DMS53 treated with DMSO at 0.1 percent for 48 hours (cell line): ENCODE data around the gene SRI.
A peak's percentile ranks its signal among the peaks of the same experiment; 100 is the strongest.
"Not testable (repeated sequence)": the region's sequence is repeated elsewhere in the genome, so short reads cannot be mapped to it uniquely, and the experiment has no call there.

Experiments used
- DNase-seq: peaks from one replicate; lab custom pipeline; 2025; ENCODE audit not compliant: unreplicated experiment; lab: John Stamatoyannopoulos, UW

SRI gene

DNA sequence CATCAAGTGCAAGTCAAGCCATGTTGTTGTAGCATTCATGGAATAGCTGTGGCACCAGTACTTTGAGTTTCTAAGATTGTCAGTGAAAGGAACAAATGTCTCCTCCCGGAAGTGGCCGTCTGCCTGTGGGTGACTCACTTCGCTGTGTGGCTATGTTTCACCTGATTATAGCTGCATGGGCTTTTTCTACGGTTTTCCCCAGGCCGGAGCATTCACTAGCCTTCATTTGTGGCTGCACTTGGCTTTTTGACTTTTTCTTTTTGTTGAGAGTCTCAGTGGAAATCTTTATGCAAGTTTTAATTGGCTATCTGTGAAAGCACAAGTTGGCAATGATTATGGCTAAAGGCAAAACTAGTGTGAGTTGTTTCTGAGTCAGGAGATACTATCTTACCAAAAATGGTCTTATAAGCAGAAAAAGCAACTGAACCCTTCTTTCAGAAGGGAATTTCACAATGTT lies 35.0 kb downstream of the SRI start:
- DNase-seq = no peak

DNA sequence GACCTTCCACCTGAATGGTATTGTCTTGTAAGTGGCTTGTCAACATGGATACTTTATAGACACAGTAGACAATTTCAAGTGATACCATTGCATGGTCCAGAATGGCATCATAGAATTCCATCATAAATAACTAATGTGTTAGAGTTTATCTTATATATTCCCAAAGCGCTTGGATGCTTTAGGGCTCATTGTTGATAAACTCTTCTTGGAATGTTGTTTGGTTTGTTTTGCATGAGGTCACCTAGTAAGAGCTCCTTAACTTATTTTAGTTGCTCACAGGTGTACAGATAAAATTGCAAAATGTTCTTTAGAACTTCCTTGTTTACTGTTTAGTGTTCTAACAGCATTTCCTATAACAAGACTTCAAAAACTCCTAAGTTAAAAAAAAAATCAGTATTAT lies 36.8 kb downstream of the SRI start:
- no peak for DNase-seq

DNA sequence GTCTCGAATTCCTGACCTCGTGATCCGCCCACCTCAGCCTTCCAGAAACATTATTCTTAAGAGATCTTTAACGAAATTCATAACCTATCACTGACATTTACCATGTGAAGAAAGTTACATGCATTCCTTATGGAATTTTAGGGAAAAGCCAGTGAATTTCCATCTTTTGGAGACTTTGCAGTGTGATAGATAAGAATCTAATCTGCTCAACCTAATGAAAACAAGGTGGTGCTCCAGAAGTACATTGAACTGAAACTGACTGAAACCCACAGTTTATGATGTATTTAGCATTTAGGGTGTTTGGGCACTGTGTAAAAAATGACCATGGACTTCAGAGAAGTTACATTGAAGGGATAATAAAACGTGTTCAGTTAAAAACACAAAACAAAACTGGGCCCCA lies 43.6 kb downstream of the SRI start:
- DNase-seq = no peak

DNA sequence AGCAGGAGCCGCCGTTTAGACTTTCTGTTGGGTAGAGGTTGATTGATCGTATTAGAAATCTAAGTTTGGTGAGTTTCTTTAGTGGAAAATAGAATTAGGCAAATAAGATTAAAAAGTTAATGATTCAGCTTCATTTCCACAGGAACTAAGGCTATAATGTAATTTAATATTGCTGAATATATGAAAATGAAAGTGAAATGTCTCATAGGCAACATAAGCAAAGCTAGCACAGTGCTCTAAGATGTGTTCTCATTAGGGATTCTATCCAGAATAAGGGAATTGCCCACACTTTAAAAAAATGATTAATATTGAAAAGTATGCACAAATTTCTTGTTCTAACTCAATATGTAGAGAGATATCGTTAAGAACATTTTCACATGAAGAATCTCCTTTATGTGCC lies 47.0 kb downstream of the SRI start:
- no peak for DNase-seq

DNA sequence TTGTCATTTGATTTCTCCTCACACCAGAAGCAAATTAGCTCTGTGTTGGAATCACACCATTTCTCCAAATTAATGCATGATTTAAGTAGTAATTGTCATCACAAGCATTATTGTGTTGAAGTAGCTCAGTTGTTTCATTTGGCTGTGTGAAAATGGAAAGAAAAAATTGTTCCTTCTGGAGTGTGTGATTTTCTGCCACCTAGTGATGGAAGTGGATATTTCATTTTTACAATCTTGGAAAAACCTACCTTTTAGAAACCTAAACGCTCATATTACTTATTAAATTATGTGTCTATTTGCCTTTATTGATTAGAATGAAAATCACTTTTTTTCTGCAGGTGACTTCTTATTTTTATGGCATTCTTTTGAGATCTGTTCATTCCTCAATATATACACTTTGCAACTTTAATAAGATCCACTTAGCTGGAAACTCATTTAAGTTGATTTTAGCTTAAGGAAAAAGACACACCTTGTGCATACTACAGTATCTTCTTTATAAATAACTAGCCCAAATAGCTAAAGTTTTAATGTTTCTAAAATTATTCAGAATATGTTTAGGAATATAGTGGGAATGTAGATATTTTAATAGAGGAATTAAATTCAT lies 50.0 kb downstream of the SRI start:
- peak; percentile 42 for DNase-seq

DNA sequence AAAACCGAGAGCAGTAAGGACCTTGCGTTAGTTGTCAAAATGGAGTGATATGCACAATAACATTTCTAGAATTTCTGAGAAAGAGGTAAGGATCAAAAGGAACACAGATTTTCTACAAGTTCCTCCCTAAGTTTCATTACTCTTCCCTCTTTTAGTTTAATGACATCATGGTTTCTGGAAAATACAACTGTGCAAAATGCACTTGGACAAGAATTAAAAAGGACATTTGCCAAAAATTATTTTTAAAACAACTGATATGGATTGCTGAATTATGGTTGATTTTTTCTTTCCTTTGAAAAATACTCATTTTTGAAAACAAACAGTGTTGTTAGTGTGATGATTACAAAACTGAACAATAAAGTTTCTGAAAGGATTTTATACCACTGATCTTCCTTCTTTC lies 52.1 kb downstream of the SRI start:
- no peak for DNase-seq

DNA sequence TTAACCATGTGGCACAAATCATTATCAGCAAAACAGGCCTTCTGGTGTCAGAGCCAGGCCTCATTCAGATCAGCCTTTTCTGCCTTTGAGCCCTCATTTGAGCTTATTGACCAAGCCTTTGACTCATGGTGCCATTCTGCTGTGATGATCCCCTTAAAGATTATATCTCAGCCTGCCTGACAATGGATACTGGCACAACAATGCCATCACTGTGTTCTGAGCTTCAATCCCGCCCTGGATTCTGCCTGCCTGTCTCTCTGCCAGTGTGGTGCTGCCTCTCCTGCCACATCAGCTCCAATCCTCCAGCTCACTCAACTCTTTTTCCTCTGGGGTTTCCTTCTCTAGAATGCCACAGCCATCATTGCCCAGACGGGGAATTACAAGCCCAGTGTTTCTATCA lies 52.6 kb downstream of the SRI start:
- no peak for DNase-seq

DNA sequence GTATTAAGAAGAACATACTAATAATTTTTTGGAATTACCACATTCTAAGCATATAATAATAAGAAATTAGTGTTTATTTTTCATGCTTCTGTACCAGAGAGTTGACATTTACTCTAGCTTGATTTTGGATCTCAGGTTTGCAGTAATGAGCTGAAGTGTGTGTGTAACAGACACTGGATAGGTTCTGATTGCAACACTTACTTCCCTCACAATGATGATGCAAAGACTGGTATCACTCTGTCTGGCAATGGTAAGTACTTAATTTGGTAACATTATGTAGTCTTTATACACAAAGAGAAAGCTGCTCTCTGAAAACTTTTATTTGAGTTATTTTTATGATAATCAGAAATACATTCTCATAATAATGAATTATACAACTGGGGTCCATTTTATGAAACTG lies 54.1 kb downstream of the SRI start:
- DNase-seq = no peak

DNA sequence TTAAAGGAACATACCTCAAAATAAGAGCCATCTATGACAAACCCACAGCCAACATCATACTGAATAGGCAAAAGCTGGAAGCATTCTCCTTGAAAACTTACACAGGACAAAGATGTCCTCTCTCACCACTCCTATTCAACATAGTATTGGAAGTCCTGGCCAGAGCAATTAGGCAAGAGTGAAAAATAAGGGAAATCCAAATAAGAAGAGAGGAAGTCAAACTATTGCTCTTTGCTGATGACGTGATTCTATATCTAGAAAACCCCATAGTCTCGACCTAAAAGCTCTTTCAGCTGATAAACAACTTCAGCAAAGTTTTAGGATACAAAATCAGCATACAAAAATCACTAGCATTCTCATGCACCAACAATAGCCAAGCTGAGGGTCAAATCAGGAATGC lies 60.1 kb downstream of the SRI start:
- not testable (repeated sequence) for DNase-seq

DNA sequence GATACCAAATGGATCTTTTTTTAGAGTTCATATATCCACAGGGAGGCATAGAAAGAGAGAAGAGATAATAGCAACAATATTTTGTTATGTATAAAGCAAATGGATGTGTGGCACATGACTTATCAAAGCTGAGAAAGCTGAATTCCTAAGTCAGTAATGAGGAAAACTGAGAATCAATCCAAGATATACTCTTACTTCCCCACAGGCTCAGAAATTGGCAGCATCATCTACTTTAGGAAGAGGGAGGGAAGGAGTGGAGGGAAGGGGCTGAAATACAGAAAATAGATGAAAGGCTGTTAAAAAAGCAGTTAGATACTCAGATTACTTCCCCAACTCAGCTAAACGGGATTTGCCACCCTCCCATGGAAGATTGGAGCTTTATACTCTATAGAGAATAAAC lies 63.5 kb downstream of the SRI start:
- no peak for DNase-seq

DNA sequence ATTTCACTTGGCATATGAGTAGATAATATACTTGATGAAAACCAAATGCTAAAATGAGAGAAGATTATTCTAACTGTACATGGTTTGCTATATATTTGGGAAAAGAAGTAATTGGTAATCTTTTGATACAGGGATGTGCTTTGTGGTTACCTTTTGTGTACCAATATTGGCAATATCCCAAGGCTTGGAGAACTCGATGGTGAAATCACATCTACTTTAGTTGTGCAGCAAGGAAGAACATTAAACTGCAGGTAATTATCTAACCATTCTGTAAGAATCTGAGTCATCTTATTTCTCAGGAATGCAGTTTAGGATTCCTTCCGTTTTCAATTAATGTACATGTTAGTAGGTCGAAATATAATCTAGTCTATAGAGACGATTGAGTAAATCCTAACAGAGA lies 64.1 kb downstream of the SRI start:
- no peak for DNase-seq
